Cerebellar cortex (tissue), 1 donor: ENCODE measurements around the gene CTNNA1.

Experiments used
- DNase-seq: peaks from one replicate; pipeline ENCODE4 v3.0.0-alpha.2; 2015; ENCODE audit warnings: low spot score

CTNNA1 gene

DNA sequence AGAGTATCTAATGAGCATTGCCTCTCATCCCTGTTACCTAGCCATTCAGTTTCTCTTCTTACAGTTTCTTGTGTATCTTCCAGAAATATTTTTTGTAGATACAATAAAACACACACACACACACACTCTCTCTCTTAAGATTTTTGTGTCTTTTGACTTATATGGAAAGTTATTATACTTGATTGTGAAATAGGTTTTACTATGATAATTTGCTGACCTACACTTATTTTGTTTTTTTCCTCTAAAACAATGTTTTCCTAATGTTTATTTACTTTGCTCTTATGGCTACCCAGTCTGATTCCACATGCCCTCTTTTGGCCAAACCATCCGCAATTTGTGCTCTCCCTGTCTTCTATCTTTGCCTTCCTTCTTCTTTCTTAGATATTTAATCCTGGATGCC is 96.7 kb downstream of the CTNNA1 start:
- no peak for DNase-seq

DNA sequence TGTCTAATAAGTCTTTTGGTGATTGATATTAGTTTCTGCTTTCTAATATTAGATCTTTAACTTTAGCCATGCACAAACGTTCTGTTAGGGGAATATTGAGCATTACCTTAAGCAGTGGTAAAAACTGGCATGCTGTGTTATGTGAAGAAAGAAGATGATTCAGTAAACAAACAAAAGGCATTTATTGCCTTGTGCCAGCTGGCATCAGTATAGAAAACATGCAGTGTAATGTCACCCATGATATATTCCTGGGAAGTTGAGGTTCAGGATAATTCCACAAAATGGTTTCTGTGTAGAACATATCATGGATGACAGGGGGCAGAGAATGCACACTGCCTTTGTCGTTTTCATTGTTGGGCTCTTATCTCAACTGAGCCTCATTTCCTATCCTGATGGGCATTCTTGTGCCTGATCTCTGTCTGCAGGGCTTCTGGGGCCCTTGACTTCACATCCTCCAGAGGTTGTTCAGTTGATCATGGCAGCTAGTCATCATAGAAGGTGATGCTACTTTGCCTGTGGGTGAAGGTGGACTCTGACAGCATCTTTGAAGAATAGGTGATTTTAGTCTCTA is 97.7 kb downstream of the CTNNA1 start:
- no peak for DNase-seq

GRCh38 chr5:138853132-138853531 is 99.9 kb downstream of the CTNNA1 start:
- DNase-seq, result no peak

DNA sequence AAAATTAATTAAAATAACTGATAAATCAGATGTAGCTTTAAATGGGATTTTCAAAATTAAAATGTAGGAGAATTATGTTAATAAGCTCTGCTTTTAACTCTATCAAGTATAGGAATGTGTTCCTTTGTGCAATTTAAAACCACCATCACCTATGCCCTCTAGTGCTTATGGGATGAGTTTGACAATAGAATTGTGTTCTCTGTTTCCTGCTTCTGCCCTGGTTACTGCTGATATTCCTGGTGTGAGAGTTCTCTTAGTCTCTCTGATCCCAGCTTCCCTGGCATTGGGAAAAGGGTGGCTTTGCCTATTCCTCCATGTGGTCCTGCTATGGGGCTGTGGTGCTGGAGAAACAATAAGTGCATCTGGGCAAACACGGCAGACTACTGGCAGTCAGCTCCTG is 113.8 kb downstream of the CTNNA1 start:
- no peak for DNase-seq

GRCh38 chr5:138869038-138869437 is 115.8 kb downstream of the CTNNA1 start:
- no peak for DNase-seq

DNA sequence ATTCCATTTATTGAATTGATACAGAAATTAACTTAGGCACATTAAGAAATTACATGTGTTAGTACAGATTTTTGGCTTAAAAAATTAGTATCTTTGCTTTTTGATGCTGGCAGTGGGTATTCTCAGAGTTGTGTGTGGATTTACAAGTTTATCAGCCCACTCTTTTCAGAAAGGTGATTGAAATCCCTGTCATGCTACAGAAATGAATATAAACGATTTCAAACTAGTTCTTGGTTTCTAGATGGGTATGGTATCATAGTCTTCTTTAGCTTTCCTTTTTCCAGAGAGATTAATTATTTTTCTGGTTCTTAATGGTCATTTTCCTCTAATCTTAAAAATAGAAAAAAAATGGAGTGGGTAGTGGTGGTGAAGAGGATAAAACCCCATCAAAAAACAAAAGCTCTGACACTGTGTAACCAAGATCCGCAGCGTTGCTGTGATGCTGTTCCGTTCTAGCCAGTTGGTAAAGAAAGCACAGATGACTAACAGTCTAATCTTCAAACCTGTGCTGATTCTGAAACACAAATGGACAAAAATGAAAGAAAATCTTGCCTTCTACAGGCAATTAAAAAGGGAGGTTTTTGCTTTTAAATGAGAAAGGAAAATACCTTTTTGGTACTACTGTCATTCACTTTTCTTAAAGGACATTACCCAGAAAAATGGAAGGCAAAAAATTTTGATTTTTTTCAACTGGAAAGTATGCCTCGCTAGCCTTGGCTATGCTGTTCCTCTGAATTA is 116.7 kb downstream of the CTNNA1 start:
- peak; percentile 75 for DNase-seq

GRCh38 chr5:138870611-138871010 is 117.4 kb downstream of the CTNNA1 start:
- peak; percentile 73 for DNase-seq

GRCh38 chr5:138872841-138873465 is 119.7 kb downstream of the CTNNA1 start:
- no peak for DNase-seq

- DNase-seq, result peak; percentile 69
These were observed 120.4 kb downstream of the CTNNA1 start for GRCh38 chr5:138873466-138874221.

- peak; percentile 78 for DNase-seq
These were observed 121.0 kb downstream of the CTNNA1 start for GRCh38 chr5:138874241-138874640.

DNA sequence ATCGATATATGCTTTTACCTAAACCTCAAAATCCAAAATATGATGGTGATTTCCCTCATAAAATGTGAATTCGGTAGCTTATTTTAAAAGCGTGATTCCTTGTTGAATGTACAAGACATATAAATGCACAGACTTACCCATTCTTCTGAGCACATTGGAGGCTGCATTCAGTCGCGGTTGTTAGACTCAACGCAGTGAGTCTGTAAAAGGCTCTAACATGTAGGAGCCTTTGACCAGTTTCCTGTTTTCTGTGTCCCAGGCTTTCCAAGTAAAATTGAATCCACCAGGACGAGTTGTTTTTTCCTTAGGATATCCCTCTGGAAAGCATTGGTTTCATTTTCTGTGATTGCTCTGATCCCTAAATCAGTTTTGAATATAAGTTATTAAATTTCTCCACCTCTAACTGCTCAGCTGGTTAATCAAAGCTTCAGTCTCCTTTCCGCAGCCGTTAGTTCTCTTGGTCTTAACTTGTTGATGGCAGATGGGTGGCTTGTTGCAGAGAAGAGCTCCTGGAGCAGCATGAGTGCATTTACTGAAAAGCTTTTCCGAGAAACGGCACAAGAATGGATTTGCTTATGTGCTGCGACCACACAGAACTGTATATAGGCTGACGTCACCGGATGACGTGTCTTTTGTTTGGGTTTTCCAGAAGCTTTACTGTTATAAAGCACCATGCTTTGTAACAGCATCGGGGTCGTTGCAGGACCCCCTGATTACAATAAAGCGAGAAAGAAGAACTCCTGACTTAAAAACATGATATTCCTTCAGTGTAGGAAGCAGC is 121.7 kb downstream of the CTNNA1 start, which contains the start of gene LRRTM2:
LRRTM2 (minus strand) TSS at position 565 of the 781 bp plus-strand sequence; CDS start at position 141, 424 bp downstream.
- peak; percentile 93 for DNase-seq

DNA sequence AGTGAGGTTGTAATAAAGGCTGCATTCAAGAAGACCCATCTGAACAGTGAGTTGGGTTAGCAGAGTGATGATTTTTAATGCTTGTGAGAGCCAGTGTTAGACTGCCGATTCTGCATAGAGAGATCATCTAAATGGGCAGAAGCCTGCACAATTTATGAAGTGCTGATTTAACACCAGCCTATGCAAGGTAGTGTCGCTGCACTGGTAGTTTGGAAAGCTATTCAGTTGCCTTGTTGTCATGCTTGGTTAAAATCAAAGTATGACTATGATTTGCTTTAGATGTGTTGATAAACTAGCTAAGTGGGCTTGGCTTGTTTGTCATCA is 122.3 kb downstream of the CTNNA1 start:
- DNase-seq, result no peak

DNA sequence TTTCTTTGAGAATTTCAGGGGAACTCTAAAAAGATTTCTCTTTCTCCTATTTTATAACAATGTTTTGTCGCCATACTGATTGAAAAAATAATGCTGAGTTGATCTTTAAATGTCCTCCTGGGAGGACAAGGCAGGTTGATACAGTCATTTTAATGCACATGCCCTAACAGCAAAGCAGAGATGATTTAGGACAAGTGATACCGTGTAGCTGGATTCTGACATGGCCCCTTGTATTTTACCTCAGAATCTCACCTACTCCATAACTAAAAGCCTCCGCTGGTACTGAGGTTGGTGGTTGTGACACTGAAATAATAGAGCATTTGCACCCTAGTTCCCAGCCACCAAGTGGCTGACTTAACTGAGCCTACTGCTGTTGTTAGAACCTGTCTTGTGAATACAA is 122.7 kb downstream of the CTNNA1 start:
- peak; percentile 37 for DNase-seq

DNA sequence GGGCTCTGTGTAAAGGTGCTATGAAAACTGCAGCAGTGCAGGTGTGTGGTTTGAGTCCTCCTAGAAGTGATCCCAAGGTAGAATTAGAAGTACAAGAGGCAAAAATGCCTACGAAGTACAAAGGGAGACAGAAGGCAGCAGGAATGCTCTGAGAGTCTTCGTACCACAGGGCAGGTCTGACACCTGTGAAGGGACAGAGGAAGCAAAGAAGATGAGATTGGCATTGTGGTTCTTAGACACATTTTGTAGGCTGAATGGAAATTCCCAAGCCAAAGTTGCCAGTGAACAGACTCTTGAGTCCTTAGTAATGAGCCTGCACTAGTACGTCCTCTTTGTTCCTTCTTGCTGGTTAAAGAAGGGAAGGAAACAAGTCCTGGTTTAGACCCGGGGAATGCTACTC is 123.6 kb downstream of the CTNNA1 start:
- DNase-seq, result no peak

DNA sequence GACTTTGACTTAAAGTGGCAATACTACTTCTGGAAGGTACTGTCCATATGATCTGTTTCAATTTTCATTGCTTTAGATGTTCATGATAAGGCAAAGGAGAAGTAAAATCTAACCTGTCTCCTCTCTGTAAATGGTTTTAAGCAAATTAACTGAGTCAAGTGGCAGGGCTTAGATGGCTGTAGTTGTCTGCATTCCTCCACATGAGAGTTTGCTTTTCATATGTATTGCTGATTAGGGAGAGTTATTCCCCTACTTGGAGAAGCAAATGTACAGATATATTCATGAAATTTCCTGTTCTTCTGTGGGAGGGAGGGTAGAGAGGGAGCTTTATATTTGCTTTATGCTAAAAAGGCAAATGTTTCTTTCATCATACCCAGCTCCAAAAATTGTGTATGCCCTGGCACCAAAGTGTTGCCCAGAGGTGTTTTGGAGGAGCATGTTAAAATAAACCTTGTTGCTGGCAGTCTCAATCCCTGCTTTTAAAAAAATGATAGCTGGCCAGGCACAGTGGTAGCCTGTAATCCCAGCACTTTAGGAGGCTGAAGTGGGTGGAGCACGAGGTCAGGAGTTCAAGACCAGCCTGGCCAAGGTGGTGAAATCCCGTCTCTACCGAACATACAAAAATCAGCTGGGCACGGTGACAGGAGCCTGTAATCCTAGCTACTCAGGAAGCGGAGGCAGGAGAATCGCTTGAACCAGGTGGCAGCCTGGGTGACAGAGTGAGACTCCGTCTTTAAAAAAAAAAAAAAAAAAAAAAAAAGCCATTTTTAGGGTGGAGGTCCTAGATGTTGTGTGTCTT is 125.4 kb downstream of the CTNNA1 start:
- DNase-seq, result no peak

DNA sequence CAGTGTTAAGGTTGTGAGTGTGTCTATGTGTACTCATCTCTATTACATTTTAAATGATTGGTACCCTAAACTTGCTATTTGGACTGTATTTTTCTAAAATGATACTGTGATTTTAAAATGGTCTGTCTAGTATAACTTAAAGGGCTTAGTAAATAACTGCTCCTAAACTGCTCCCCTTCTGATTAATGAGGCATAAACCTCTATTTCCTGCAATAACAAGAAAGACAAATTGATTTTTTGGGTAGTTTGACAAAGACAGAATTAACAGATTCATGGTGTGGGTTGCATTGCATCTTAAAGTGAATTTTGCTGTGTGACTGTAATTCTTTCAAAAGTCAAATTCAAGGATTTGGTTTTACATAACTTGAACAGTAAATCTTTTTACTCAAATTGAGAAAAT is 130.0 kb downstream of the CTNNA1 start:
- DNase-seq, result no peak

DNA sequence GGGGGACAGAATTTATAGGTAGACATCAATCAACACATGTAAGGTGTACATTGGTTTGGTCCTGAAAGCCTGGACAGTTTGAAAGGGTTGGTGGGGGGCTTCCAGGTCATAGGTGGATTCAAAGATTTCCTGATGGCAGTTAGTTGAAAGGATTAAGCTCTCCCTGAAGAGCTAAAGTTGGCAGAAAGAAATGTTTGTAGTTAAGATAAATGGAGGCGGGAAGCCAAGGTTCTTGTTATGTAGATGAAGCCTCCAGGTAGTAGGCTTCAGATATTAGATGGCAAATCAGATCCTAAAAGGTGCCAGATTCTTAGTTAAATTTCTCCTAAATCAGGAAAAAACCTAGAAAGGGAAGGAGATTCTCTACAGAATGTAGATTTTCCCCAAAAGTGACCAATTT is 130.9 kb downstream of the CTNNA1 start:
- DNase-seq, result no peak

DNA sequence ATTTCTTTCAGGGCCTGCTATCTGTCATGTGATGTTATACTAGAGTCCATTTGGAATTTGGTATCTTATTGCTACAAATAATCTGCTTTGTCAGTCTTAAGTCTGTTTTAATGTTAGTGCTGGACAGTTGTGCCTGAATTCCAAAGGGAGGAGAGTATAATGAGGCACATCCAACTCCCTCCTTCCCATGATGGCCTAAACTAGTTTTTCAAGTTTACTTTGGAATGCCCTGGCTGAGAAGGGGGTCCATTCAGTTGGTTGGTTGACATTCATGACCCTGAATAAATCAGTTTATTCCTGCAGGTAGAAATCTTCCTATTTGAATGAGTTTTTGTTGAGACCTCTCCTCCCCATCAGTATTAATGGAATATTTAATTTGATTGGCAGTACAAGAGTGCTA is 131.3 kb downstream of the CTNNA1 start:
- no peak for DNase-seq

- DNase-seq, result no peak
These were observed 136.8 kb downstream of the CTNNA1 start for GRCh38 chr5:138889994-138890393.

DNA sequence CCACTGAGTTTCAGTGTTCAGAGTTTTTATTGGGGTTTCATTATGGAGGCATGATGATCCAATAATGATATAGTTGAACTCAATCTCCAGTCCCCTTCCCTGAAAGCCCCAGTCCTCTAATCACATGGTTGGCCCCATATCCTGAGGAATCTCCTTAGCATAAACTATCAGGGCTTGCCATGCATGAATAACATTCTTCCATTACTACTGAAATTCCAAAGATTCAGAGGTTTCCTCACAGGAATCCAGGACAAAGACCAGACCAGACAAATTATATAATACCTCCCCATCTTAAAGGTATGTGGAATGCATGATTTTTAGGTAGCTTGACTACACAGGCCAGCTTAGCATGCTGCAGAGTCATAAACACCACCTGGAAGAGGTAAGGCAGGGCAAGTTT is 137.4 kb downstream of the CTNNA1 start:
- no peak for DNase-seq

DNA sequence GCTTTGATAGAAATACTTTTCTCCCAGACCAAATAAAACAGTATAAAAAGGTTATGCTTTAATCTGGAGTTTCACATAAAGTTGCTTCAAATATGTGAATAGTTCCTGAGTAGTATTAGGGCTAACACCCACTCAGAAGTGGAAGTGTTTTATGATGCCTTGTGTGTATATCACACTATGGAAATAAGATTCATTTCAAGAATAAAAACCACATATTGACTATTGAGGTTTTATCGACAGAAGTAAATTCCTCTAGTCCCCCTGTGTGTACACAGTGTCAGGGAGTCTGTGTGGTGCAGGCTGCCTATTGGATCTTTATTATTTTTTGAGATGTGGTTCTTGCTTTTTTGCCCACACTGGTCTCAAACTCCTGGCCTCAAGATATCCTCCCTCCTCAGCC is 142.7 kb downstream of the CTNNA1 start:
- DNase-seq, result no peak
